Measurements from ENCODE around the gene KATNA1.
A peak's percentile ranks its signal among the peaks of the same experiment; 100 is the strongest.

Gene KATNA1

DNA sequence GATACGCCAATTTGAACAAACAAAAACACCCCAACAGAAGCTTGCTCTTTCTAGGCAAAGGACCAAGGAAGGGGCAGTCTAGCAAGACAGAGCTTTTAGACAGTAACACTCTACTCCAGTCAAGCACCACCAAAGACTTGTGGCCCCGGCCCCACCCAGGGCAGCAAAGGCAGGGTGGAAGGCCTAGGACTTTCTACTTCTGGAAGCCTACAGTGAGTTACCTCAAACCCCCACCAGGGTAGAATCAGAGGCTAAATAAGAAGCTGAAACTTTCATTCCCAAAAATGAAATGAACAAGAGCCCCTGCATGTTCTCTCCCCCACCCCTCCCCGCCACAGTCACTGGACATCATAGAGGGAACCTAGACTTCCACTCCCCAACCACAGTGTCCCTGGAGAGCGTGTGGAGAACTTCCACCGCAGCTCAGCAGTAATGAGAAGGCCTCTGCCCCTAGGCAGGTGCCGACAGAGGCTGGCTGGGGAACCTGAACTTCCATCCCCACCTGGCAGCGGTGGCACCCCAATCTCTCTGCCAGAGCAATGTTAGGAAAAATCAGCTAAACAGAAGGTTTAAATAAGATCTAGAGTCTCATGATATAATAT lies 40.0 kb downstream of the KATNA1 start:
- DNase-seq (ENCODE audit: low read depth), result no peak

DNA sequence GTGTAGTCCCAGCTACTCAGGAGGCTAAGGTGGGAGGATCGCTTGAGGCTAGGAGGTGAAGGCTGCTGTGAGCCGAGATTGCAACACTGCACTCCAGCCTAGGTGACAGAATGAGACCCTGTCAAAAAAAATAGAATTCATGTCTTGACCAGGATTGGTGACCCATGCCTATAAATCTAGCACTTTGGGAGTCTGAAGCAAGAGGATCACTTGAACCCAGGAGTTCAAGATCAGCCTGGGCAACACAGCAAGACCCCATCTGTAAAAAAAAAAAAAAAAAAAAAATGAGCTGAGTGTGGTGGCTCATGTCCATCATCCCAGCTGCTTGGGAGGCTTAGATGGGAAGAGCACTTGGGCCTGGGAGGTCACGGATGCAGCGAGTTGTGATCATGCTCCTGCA lies 48.0 kb downstream of the KATNA1 start:
- no peak for DNase-seq (ENCODE audit: low read depth)

GRCh38 chr6:149593408-149593807 lies 55.1 kb downstream of the KATNA1 start:
- no peak for DNase-seq (ENCODE audit: low read depth)

DNA sequence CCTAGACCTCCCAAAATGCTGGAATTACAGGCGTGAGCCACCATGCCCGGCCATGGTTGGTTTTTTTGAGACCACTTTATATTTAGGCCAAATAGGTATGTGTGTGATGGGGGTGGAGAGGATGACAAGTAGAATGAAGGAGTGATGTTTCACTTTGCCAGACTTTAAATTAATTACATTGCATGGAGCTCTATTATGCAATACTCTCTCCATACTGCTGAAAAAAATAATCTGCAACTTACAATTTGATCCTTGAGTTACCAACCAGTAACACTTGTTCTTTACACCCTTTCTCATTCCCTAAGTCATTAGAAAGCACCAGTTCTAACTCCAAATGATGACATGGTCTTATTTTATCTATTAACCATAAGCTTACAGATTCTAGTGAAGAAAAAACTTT lies 55.5 kb downstream of the KATNA1 start:
- no peak for DNase-seq (ENCODE audit: low read depth)

DNA sequence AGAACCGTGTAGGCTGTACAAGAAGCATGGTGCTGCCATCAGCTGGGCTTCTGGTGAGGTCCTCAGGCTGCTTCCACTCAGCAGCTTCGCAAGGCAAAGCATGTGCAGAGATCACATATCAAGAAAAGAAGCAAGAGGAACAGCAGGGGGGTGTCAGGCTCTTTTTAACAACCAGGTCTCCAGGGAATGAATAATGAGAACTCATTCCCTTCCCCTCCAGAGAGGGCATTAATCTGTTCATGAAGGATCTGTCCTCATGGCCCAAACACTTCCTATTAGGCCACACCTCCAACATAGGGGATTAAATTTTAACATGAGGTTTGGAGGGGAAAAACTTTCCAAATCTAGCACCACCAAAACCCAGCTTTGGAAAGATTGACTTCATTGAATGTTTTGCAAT lies 62.4 kb downstream of the KATNA1 start:
- DNase-seq (ENCODE audit: low read depth), result no peak

DNA sequence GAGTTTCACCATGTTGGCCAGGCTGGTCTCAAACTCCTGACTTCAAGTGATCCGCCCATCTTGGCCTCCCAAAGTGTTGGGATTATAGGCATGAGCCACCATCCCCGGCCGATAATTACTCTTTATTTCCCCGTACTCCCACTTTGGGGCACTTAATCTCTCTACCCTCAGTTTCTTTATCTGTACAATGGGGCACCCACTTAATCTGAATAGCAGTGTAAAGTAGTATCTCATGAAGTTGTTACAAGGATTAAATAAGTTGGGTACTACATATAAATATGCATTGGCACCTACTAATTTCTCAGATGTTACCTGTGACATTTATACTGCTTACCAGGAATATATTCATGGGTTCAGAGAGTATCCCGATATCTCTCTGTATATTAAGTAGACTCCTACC lies 67.2 kb downstream of the KATNA1 start:
- no peak for DNase-seq (ENCODE audit: low read depth)

DNA sequence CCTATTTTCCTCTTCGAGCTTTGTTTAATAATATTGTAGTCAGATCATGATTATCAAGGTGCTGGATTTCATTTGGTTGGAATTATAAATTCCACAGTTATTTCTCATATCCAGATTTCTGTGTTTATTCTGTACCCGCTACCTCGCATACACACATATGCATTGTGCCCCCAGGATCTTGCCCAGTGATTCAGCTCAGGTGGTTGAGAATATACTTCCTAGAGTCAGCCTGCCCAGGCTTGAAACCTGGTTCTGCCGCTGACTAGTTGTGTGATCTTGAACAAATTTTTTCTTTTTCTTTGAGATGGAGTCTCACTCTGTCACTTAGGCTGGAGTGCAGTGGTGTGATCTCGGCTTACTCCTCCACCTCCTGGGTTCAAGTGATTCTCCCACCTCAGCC lies 67.6 kb downstream of the KATNA1 start:
- no peak for DNase-seq (ENCODE audit: low read depth)

GRCh38 chr6:149567945-149568585 lies 80.4 kb downstream of the KATNA1 start:
- DNase-seq (ENCODE audit: low read depth), result no peak

GRCh38 chr6:149567194-149567586 lies 81.3 kb downstream of the KATNA1 start:
- no peak for DNase-seq (ENCODE audit: low read depth)

DNA sequence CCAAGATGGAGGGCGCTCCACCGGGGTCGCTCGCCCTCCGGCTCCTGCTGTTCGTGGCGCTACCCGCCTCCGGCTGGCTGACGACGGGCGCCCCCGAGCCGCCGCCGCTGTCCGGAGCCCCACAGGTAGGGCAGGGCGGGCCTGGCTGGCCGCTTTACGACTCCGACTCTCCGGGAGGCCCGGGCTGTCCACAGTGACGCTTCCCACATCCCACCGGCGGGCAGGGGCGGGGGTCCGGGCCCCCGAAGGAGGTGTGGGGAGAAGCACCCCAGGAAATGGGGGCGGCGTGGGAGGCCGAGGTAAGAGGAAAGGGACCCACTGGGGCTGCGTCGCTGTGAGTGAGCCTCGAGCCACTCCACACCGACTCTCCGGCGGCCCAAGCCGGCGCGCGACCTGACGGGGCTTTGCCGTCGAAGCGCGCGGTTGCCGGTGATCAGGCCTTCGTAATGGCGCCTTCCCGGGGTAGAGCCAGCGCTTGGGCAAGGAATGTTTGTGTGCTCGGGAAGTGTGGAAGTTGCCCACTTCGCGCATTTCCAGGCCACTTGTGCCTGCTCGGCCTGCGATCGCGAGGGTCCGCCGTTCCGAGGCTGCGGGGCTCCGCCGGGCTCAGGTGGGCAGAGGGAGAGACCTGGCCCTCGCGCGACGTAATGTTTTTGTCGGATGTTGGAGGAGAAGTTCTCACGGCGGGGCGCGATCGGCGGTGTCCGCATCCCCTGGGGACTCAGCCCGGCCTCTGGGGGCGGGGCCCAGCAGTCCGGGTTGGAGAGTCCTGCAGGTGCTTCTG lies 81.9 kb downstream of the KATNA1 start:
- peak; percentile 25 for DNase-seq (ENCODE audit: low read depth)

GRCh38 chr6:149565527-149566409 lies 82.7 kb downstream of the KATNA1 start, which contains the start of gene GINM1:
TSS of gene GINM1 (plus strand) at chr6:149566375. CDS start at chr6:149566415, 40 bp downstream.
- DNase-seq (ENCODE audit: low read depth), result peak; percentile 84

- no peak for DNase-seq (ENCODE audit: low read depth)
Observed at GRCh38 chr6:149563928-149564325, 84.6 kb downstream of the KATNA1 start.

GRCh38 chr6:149563203-149563927 lies 85.1 kb downstream of the KATNA1 start:
- DNase-seq (ENCODE audit: low read depth), result no peak

- no peak for DNase-seq (ENCODE audit: low read depth)
Observed at GRCh38 chr6:149560736-149561135, 87.8 kb downstream of the KATNA1 start.

GRCh38 chr6:149559389-149559788 lies 89.1 kb downstream of the KATNA1 start:
- no peak for DNase-seq (ENCODE audit: low read depth)

- no peak for DNase-seq (ENCODE audit: low read depth)
Observed at GRCh38 chr6:149558029-149558428, 90.5 kb downstream of the KATNA1 start.

GRCh38 chr6:149551920-149552319 lies 96.6 kb downstream of the KATNA1 start:
- no peak for DNase-seq (ENCODE audit: low read depth)

GRCh38 chr6:149545754-149546471 lies 102.6 kb downstream of the KATNA1 start, which contains the start of gene PPIL4:
TSS of gene PPIL4 (minus strand) at chr6:149546043. CDS start at chr6:149546005, 38 bp downstream.
- DNase-seq (ENCODE audit: low read depth), result peak; percentile 92

GRCh38 chr6:149545258-149545753 lies 103.2 kb downstream of the KATNA1 start:
- peak; percentile 52 for DNase-seq (ENCODE audit: low read depth)
